Endothelial cell of umbilical vein (primary cell): ENCODE results near the gene CDC14B. TPM values are rescaled to one million over a fixed set of nuclear protein-coding genes. Genes with fewer than 3 reads are reported as not detected.

ENCODE experiments used
- BruUV-seq: library from RNA; stranded (reverse); fragments of 400-500 nt; replicated peaks from 2 replicates; lab custom pipeline; 2021; lab: Mats Ljungman, UMichigan
- CTCF ChIA-PET: fragments of 300-600, 350-600 bp; sonication (Branson Sonifier 250); formaldehyde crosslinking; loops from one replicate; lab custom pipeline; 2021; ENCODE audit warnings: antibody characterized with exemption, inconsistent platforms; lab: Charles Lee
- POLR2A ChIA-PET: fragments of 300-600, 350-600 bp; sonication (Branson Sonifier 250); formaldehyde crosslinking; loops from one replicate; lab custom pipeline; 2021; ENCODE audit warnings: antibody characterized with exemption, inconsistent platforms; lab: Charles Lee
- DNase-seq: peaks from one replicate; pipeline ENCODE4 v3.0.0-alpha.2; 2011; ENCODE audit warnings: low read depth, low spot score
- FAIRE-seq: peaks from 2 replicates; lab custom pipeline; 2011; peaks lifted over from hg19 to GRCh38; lab: Jason Lieb, UNC
- H2AFZ ChIP-seq: 2 replicates; pipeline ENCODE4 v1.6.0; 2012; ENCODE audit warnings: low read depth, low read length, control low read depth, inconsistent platforms
- H3K27ac ChIP-seq: 2 replicates; pipeline ENCODE4 v1.5.1; 2011; ENCODE audit warnings: low read depth, mild to moderate bottlenecking, control low read depth, low read length, moderate library complexity; ENCODE audit not compliant: insufficient read depth
- H3K27me3 ChIP-seq, 2 experiments: 2 replicates each; pipeline versions ENCODE4 v1.6.0 to v1.6.1; 2011; ENCODE audit warnings: low read length in 2 of 2, mixed read lengths in 1 of 2; ENCODE audit not compliant: control insufficient read depth in 2 of 2, insufficient read depth in 2 of 2
- H3K36me3 ChIP-seq, 2 experiments: 2 replicates in 1 of 2; 3 replicates in 1 of 2; pipeline ENCODE4 v1.5.1; 2011; ENCODE audit warnings: low read length in 2 of 2, mild to moderate bottlenecking in 1 of 2, moderate library complexity in 1 of 2; ENCODE audit not compliant: control insufficient read depth in 2 of 2, insufficient read depth in 2 of 2; ENCODE audit errors: extremely low read depth in 1 of 2
- H3K4me1 ChIP-seq: 3 replicates; pipeline ENCODE4 v1.5.1; 2011; ENCODE audit warnings: mild to moderate bottlenecking, low read length; ENCODE audit not compliant: control insufficient read depth, insufficient read depth; ENCODE audit errors: extremely low read depth
- H3K4me2 ChIP-seq: 2 replicates; pipeline ENCODE4 v1.6.1; 2011; ENCODE audit warnings: low read length, control low read depth, mixed read lengths; ENCODE audit not compliant: insufficient read depth
- H3K4me3 ChIP-seq, 3 experiments: fragments of 200-600 bp in 1 of 3; sonication (generic), shearing (Covaris generic) in 1 of 3; replicated peaks in 1 of 3; 2 replicates each; pipeline ENCODE4 v1.5.1; 2011 to 2016; ENCODE audit warnings: control low read depth in 3 of 3, low read length in 3 of 3, mild to moderate bottlenecking in 2 of 3, inconsistent platforms in 1 of 3, low read depth in 1 of 3, moderate library complexity in 1 of 3; ENCODE audit not compliant: insufficient read depth in 1 of 3
- H3K79me2 ChIP-seq: 2 replicates; pipeline ENCODE4 v1.6.0; 2012; ENCODE audit warnings: low read length, inconsistent platforms; ENCODE audit not compliant: control insufficient read depth, insufficient read depth
- H3K9ac ChIP-seq: replicated peaks from 2 replicates; pipeline ENCODE3; 2011; ENCODE audit warnings: low read length, control low read depth; ENCODE audit not compliant: insufficient read depth; ENCODE audit errors: extremely low read depth
- H3K9me1 ChIP-seq: replicated peaks from 3 replicates; pipeline ENCODE4 v1.6.0; 2011; ENCODE audit warnings: mild to moderate bottlenecking, low read length; ENCODE audit not compliant: control insufficient read depth, insufficient read depth; ENCODE audit errors: extremely low read depth
- H3K9me3 ChIP-seq: replicated peaks from 2 replicates; pipeline ENCODE4 v1.5.1; 2012; ENCODE audit warnings: low read length, inconsistent platforms; ENCODE audit not compliant: control insufficient read depth, insufficient read depth
- H4K20me1 ChIP-seq: replicated peaks from 2 replicates; pipeline ENCODE3; 2011; ENCODE audit warnings: mild to moderate bottlenecking, low read length; ENCODE audit not compliant: control insufficient read depth, insufficient read depth; ENCODE audit errors: extremely low read depth
- EZH2 ChIP-seq: IDR thresholded peaks from 2 replicates; pipeline ENCODE4 v1.6.1; 2012; ENCODE audit warnings: borderline replicate concordance, low read depth, mild to moderate bottlenecking, moderate library complexity, low read length, inconsistent platforms; ENCODE audit not compliant: severe bottlenecking
- FOS ChIP-seq: IDR thresholded peaks from 2 replicates; pipeline ENCODE4 v1.6.1; 2011; ENCODE audit warnings: mild to moderate bottlenecking, low read length, moderate library complexity, borderline replicate concordance; ENCODE audit not compliant: insufficient read depth
- GATA2 ChIP-seq: IDR thresholded peaks from 2 replicates; pipeline ENCODE4 v1.7.0; 2011; ENCODE audit warnings: low read depth, mild to moderate bottlenecking, moderate library complexity, mixed read lengths, low read length; ENCODE audit not compliant: insufficient read length, insufficient read depth
- JUN ChIP-seq: IDR thresholded peaks from 2 replicates; pipeline ENCODE4 v1.6.1; 2011; ENCODE audit warnings: borderline replicate concordance, low read depth; ENCODE audit not compliant: insufficient read length, insufficient read depth
- MYC ChIP-seq: IDR thresholded peaks from one replicate; pipeline ENCODE4 v1.6.1; 2011; ENCODE audit warnings: mild to moderate bottlenecking, low read depth, low read length
- POLR2A ChIP-seq: IDR thresholded peaks from 2 replicates; pipeline ENCODE4 v1.6.1; 2012; ENCODE audit warnings: low read depth, mild to moderate bottlenecking, control low read depth, low read length
- POLR2AphosphoS5 ChIP-seq: IDR thresholded peaks from 2 replicates; pipeline ENCODE4 v1.6.1; 2012; ENCODE audit warnings: low read depth, mild to moderate bottlenecking, control low read depth, low read length, moderate library complexity; ENCODE audit not compliant: insufficient read depth
- dilution Hi-C: fragments of 300-500 bp; cut with MboI; formaldehyde crosslinking; loops from one replicate; pipeline ENCODE4 v1.15.0; 2019; ENCODE audit warnings: low sequenced_read_pairs; ENCODE audit not compliant: extremely low pct_ligation_motif_present
- intact Hi-C: fragments of 100-400 bp; cut with micrococcal nuclease; formaldehyde crosslinking; loops from one replicate; pipeline ENCODE4 v1.10.0; 2022
- polyA plus RNA-seq, 4 experiments: library from polyadenylated mRNA; depleted of rRNA in 3 of 4; stranded (reverse) in 3 of 4; unstranded in 1 of 4; fragments of >200 nt; gene quantifications; 2 replicates each; pipeline versions ENCODE4 v1.2.1 to v1.2.3, GENCODE V29; 2011 to 2012; ENCODE audit warnings: missing spikeins in 1 of 4
- total RNA-seq: library from RNA; stranded (reverse); gene quantifications from 2 replicates; pipeline ENCODE4 v1.2.3, GENCODE V29; 2021
- TF ChIP-seq, protein P1 (sequence below), 2 donors: IDR thresholded peaks; 1 replicate in 1 of 2; 2 replicates in 1 of 2; pipeline ENCODE4 v1.5.1; 2011; ENCODE audit warnings: low read length in 2 of 2, mild to moderate bottlenecking in 2 of 2, moderate library complexity in 2 of 2, control low read depth in 1 of 2, inconsistent platforms in 1 of 2, low read depth in 1 of 2; ENCODE audit not compliant: insufficient read depth in 1 of 2; ENCODE audit errors: extremely low read depth in 1 of 2
- TF ChIP-seq, protein P2 (sequence below): IDR thresholded peaks from 2 replicates; pipeline ENCODE4 v1.6.1; 2011; ENCODE audit not compliant: insufficient read depth, insufficient read length

The CDC14B gene
- total and polyA plus RNA-seq, 2 donors (not counting 3 experiments of a cell fraction or from before 2014, with no cell fraction given): 0.39 to 0.93 TPM

DNA sequence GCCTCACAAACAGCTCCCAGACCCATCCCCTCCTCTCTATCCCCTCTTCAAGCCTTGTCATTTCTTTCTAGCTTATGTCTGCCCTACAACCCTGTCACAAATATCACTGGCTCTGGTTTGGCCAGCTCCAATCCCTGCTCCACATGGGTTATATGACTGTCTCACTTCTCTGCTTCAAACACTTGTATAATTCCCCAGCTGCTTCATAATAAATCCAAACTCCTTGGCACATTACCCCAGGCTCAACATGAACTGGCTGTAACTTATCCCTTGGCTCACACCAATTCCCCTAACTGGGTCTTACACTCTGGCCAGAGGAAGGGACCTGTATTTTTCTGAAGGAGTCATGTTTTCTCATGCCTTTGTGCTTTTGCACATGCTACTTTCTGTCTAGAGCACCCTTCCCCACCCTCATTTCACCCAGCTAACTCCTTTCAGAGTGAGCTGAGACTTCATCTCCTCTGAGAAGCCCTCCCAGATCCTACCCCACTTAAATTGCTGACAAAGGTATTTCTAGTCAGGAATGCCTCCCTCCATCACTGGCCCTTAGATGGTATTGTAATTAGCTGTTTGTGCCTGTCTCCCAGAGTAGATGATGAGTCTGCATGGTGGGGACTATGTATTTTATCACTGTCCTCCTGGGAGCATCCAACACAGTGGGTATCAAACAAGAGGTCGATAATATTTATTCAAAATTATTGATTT is 30.1 kb upstream of the CDC14B start:
- H3K27ac ChIP-seq: no peak overlapping the region
- no peaks in the 10 kb centered on the region for H4K20me1 ChIP-seq
- H3K9me1 ChIP-seq: no peaks in the 10 kb centered on the region
- FAIRE-seq: no peak
- no peaks in the 10 kb centered on the region for H3K9me3 ChIP-seq
- no peaks in the 10 kb centered on the region for H3K4me1 ChIP-seq
- no peak overlapping the region for H2AFZ ChIP-seq
- peaks cover 0 to 3% of the 10 kb centered on the region in 2 experiments for H3K36me3 ChIP-seq
- no peak overlapping the region for H3K4me2 ChIP-seq
- ChIA-PET POLR2A (no interaction called here), CTCF (interaction anchor here (0.6 to 1.3 kb wide), 3 partner anchors 8 to 322 kb away, joined by 4 to 7 read pairs (median 4); no protein-coding TSS in a partner anchor)
- H3K79me2 ChIP-seq: no peaks in the 10 kb centered on the region
- H3K27me3 ChIP-seq: no peaks in the 10 kb centered on the region
- dilution Hi-C loops: no loop called here
- TF ChIP-seq POLR2AphosphoS5: no peak
- TF ChIP-seq, protein P1, sequence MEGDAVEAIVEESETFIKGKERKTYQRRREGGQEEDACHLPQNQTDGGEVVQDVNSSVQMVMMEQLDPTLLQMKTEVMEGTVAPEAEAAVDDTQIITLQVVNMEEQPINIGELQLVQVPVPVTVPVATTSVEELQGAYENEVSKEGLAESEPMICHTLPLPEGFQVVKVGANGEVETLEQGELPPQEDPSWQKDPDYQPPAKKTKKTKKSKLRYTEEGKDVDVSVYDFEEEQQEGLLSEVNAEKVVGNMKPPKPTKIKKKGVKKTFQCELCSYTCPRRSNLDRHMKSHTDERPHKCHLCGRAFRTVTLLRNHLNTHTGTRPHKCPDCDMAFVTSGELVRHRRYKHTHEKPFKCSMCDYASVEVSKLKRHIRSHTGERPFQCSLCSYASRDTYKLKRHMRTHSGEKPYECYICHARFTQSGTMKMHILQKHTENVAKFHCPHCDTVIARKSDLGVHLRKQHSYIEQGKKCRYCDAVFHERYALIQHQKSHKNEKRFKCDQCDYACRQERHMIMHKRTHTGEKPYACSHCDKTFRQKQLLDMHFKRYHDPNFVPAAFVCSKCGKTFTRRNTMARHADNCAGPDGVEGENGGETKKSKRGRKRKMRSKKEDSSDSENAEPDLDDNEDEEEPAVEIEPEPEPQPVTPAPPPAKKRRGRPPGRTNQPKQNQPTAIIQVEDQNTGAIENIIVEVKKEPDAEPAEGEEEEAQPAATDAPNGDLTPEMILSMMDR (IDR thresholded peaks at IDR 0.05; ENCODE audit: extremely low read depth in 1 of 2, insufficient read depth in 1 of 2, low read depth in 1 of 2, low read length in 2 of 2): no peak
- no peak for TF ChIP-seq FOS
- TF ChIP-seq JUN: no peak
- no peak for TF ChIP-seq EZH2
- TF ChIP-seq GATA2: no peak
- no peak for TF ChIP-seq MYC
- no peak for TF ChIP-seq POLR2A
- TF ChIP-seq, protein P2, sequence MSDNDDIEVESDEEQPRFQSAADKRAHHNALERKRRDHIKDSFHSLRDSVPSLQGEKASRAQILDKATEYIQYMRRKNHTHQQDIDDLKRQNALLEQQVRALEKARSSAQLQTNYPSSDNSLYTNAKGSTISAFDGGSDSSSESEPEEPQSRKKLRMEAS: no peak
- intact Hi-C loops: loop anchor here (5.0 kb wide), 1 partner anchor 417 kb away; no protein-coding TSS in a partner anchor
- H3K4me3 ChIP-seq: no peak overlapping the region
- DNase-seq: no peak
- BruUV-seq: no TSS peak
- H3K9ac ChIP-seq: no peak overlapping the region
